NB4 (cell line): ENCODE measurements around the gene ADAP1.

Experiments
- CTCF ChIP-seq: IDR thresholded peaks from one replicate; pipeline ENCODE4 v1.5.1; 2012; ENCODE audit warnings: low read depth, low read length
- MAX ChIP-seq: IDR thresholded peaks from 2 replicates; pipeline ENCODE4 v1.6.1; 2011; ENCODE audit warnings: low read depth, low read length
- POLR2A ChIP-seq: IDR thresholded peaks from 2 replicates; pipeline ENCODE4 v1.6.1; 2011; ENCODE audit warnings: mild to moderate bottlenecking; ENCODE audit not compliant: insufficient read length; ENCODE audit errors: extremely low read depth

GRCh38 chr7:986766-987751 lies 32.6 kb upstream of the ADAP1 start:
- no peak for TF ChIP-seq CTCF
- TF ChIP-seq POLR2A, result no peak
- no peak for TF ChIP-seq MAX
